NCI-H345 (cell line): ENCODE results near the gene MYO16.

ENCODE experiments used
- DNase-seq: peaks from one replicate; lab custom pipeline; 2025; lab: John Stamatoyannopoulos, UW

The MYO16 gene

DNA sequence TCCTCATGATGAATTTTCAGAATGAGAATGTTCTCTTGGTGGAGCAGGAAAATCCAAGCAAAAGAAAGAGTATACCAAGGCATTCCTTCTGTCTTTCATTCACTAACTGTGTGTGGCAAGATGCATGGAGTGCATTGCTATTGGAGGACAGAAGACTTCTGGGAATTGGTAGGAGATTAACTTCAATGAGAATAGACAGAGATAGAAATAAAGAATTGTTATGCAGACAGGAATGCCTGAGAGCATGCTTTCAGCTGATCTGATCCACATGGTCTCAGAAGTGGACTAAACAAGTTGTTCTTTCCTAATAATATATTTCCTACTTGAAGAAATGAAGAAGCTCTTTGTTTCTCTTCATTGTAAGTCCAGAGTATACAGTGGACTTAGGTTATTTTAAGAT lies 303.6 kb downstream of the MYO16 start:
- DNase-seq: no peak

DNA sequence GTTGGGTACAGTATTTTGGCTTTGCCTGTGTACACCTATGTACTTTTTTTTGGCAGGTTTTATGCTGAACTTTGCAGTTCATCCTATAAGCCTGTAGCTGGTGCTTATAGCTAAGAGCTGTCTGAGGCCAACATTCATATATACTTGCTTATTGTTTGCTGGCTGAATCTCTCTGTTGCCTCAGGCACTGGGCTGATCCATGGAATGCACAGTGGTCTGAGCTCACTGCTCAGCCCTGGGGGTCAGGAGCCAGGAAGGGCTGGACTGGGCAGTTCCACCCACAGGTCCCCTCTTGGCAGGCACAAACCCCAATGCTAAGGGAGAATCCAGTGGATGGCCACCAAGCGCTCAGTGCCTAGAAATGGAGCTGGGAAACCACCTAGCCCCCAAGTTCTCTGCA lies 308.7 kb downstream of the MYO16 start:
- no peak for DNase-seq

DNA sequence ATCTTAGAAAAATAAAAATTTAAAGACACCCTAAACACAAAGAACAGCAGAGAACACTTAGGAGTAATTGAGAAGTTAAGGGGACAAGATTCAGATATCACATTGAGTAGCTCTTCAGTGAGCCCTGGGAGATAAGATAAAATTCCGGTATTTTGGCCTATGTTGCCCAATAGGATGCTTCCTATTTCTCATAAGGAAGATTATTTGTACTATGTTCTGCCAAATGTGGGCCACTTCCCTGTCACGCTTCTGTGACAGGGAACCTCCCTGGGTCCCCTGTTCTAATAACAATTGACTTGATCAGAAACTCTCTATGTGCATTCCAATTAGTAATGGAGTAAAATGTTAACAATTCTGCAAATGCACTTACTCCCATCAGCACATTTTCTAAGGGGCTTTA lies 310.7 kb downstream of the MYO16 start:
- DNase-seq: no peak

DNA sequence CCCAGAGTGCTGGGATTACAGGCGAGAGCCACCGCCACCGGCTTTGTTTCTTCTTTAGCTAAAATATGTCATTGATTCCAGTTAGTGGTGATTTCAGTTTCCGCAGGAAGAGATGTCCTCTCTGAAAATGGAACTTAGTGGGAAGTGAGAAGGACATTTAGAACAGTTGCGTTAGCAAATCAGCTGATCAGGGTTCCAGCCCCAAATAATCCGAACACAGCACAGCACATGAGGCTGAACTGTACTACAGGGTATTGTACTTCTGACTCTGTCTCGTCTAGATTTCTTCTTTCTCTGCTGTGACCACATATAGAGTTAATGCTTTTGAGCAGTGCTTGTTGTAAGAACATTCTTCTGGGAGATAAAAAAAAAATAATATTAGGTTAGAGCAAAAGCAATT lies 314.4 kb downstream of the MYO16 start:
- no peak for DNase-seq

DNA sequence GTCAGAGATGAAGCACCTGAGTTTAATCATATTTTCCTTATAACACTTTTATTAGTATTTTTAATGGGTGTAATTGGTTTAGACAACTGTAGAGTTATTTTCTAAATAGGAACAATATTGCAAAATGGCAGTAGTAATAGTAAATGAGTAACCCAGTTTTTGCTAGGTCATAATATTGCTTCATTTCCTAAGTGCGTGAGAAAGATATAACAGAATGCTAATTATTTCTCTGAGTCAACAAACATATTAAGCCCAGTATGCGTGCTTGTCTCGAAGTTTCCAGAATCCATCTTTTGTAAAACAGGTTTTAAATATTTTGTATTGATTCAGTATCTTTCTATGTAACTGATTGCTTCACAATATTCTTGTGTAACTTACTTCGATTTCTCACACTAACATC lies 315.3 kb downstream of the MYO16 start:
- DNase-seq: no peak

DNA sequence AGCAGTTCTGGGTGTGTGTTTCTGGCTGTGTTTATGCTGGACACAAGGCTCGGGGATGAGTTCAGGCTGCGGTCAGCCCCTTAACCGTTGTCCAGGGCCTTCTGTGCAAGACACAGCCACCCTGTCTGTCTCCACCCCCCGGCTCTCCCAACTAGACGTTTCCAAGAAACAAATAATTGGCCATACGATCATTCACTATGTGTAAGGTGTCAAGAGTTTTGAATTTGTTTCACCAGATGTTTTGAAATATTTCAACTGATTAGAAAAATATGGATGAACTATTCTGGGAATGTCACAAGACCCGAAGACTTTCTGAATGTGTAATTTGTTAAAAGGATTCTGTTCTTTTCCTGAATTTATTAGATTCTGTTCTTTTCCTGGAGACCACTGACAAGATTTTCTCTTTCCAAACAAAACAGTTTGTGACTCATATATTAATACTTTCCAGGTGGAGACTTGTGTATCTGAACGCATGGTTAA lies 318.2 kb downstream of the MYO16 start:
- no peak for DNase-seq

DNA sequence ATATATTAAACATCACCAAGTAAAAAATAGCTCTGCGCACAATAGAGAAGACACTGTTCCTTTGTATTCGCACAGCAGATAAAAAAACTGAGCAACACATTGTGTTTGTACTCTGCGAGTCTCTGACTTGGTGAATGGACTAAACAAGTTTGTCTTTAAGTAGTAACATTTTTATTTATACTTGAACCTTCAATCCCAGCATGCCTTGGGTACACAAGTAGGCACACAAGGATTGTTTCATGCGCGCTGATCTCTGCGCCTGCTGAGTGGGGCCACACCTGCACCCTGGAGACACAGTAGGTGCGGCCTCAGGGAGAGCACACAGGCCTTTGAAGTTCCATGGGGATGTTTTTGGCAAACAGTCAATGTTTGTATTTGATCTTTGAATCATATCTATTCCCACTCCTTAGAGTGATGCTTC lies 318.9 kb downstream of the MYO16 start:
- DNase-seq: peak; percentile 88

DNA sequence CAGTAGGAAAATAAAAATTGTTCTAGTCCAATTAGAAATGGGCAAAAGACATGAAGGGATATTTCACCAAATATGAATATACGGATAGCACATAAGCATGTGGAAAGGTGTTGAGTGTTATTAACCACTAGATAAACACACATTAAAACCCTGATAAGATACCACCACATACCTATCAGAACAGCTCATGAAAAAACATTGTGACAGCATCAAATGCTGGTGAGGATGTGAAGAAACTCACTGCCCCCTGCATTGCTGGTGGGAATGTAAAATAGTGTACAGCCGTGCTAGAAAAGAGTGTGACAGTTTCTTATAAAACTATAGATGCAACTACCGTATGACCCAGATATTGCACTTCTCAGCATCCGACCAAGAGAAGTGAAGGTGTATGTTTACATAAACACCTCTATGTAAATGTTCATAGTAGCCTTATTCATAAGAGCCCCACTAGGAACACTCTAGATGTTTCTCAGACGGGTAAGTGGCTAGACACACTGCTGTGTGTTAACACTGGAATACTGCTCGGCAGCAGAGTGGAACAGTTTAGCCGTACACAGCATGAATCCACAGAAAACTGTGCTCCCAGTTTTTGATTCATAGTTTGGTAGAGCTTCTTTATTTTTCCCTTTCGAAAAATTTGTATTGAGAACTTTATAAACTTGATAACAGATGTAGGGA lies 321.1 kb downstream of the MYO16 start:
- DNase-seq: no peak

DNA sequence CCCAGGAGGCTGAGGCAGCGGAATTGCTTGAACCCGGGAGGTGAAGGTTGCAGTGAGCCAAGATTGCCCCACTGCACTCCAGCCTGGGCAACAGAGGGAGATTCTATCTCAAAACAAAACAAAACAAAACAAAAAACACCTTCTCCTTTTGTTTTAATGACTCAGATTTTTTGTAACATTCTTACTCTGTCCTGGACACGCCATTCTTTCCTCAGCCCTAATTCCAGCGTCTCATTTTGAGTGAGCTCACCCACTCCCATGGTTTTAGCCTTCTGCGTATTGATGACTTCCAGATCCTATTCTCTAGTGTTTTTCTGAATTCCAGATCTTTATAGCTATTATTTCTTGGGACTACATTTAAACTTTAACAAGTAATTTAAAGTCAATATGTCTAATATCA lies 326.3 kb downstream of the MYO16 start:
- DNase-seq: no peak

DNA sequence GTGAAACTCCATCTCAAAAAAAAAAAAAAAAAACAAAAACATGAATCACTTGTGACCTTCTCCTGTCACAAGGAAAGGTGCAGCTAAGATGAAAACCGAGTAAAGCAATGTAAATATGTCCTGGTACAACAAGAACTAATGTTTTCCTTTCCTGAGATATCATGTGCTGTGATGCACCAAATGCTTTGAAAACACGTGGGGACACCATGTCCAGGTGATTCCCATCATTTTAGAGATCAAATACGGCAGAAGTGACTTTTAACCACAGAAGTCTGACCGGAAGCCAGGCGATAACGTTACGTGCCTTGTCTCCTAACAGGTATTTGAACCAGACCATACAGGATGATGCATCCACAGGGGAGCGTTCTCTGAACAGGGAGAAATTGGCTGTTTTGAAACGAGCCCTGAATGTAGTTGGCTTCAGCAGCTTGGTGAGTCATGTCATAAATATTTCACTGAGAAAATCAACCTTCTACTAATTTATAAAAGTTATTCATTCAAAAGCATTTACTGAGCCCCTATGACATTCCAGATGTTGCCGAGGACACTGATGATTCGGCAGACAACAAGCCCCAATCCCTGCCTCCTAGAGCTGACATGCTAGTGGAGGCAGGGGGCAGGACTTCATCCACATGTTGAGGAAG lies 328.1 kb downstream of the MYO16 start:
- DNase-seq: no peak

DNA sequence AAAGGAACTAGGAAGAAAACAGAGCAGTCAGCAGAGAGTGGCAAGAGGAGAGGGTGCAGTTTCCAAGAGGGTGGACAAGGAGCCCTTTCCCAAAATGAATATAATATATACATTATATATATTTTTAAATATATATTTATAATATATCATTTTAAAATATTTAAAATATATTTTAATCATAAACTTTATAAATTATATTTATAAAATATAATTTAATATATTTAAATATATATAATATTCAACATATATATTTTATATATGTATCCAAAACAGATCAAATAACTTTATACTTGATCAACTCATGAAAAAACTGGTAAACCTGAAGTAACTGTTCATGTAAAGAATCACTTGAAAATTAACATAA lies 328.6 kb downstream of the MYO16 start:
- DNase-seq: no peak

DNA sequence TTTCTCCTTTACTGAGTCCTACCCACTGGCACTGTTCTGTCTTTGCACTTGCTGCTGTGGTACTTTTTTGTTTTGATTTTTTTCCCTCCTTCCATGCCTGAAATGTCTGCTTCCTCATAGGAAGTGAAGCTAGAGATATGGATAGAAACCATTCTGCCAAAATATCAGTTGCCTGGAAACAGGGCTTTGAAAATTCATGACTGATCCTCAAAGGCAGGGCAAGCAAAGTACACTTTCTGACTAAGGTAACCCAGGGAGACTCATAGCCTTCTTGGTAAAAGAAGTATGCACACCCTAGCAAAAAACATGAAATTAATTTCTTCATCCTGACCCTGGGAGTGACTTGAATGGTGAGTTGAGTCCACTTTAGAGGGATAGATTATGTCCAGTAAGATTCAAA lies 329.8 kb downstream of the MYO16 start:
- DNase-seq: no peak

DNA sequence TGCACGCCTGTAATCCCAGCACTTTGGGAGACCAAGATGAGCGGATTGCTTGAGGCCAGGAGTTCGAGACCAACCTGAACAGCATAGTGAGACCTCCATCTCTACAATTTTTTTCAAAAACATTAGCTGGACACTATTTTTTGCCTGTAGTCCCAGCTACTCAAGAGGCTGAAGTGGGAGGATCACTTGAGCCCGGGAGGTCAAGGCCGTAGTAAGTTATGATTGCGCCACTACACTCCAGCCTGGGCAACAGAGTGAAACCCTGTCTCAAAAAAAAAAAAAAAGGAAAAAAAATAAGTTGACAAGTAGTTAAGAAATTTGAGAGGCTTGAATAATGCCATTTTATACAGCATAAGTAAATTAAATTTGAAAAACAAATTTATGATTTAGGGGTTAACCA lies 330.6 kb downstream of the MYO16 start:
- no peak for DNase-seq

DNA sequence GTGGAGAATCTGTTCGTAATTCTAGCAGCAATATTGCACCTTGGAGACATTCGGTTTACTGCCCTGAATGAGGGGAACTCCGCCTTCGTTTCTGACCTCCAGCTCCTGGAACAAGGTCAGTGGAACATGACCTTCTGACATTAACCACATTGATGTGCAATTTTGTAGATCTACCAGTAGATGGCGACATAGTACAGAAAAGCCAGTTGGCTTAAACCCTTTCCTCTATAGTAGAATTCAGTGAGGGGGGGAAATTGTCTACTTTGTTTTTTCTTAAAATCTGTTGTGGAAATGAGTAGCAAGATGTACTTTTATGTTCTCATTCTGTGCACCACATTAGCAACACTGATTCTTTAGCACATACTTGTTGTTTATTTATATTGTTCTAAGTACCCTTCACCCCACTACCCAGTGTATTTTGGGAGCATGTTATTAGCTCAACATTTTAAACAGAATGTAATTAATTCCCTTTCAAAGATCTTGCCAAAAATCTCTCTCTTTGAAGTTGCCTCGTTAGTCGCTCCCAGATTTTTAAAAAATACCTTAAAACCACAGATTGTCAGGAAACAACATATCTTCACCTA lies 332.2 kb downstream of the MYO16 start:
- DNase-seq: peak; percentile 59

DNA sequence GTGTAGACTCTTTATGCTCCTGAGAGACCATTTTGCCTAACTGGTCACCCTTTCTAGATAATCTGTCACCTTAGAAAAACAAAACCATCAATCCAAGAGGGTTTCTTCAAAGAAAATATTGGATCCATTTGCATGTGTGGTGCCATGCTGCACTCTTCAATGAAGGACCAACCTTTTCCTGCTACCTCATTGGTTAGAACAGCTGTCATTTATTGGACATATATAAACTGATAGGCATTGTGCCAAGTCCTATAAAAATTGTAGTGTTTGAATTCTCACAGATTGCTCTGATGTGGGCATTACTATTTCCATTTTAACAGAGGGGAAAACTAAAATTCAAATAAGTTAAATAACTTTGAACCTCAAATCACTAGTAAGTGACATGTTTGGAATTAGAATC lies 333.2 kb downstream of the MYO16 start:
- no peak for DNase-seq

DNA sequence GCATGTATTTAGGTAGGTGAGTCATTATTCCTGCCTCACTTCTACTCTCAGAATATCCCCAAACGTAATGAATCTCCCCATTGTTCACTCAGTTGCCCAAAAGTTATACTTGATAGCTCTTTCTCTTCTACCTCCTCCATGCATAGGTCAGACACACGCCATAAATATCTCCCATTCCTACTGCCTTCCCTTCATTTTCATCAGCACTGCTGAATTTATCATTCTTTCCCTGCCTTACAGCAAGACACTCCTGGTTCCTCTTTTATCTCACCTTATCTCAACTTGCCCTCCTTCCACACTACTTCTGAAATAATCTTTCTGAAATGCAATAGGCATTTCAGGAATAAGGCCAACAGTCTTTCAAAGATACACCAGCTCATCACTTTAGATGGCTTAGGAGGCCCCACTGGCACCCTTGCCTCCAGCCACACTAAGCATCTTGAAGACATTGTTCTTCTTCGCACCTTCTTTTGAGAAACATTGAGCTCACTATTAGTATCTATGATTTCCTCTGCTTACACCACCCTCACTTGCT lies 333.9 kb downstream of the MYO16 start:
- no peak for DNase-seq

DNA sequence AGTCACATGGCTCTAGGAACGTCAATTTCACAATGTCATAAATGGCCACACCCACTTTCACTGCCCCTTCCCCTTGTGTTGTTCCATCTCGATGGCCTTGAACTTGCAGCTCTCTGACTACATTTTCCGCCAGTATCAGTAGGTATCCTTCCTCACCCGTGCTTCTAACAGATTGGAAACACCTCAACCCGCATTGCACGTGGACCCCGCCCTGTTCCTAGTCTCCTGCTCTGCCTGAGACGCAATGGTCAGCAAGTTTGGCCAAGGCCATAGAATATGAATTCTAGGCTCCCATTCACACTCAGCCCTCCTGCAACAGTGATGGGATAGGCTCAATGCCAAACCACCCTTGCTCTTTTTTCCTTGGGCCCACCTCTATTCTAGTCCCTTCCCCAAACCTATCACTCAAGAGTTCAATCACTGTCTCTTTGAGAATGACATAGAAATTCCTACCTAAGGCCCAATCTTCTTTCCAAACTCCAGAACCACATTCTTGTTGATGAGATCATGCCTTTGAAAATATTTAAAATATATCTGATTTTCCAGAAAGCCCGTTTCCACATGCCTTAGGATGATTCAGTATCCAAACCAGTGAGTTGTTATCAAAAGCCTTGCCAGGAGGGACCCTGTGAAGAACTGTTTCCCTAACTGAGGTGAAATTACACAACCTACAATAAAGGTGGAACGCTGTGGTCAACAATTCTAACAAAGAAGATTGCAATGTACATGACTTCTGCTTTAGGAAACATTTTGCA lies 334.6 kb downstream of the MYO16 start:
- no peak for DNase-seq

DNA sequence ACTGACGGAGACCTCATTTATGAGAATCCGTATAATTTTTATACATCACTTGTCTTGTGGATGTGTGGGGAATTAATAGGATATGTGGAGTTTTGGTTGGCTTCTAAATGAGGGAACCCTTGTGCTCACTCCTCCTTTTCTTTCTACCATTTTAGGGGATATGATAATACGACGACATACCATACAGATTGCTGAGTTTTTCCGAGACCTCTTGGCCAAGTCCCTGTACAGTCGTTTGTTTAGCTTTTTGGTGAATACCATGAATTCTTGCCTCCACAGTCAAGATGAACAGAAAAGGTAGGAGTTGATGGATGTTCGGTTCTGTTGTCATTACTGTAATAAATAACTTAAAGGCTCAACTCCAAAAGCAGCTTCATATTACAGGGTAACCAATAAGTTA lies 335.2 kb downstream of the MYO16 start:
- no peak for DNase-seq

DNA sequence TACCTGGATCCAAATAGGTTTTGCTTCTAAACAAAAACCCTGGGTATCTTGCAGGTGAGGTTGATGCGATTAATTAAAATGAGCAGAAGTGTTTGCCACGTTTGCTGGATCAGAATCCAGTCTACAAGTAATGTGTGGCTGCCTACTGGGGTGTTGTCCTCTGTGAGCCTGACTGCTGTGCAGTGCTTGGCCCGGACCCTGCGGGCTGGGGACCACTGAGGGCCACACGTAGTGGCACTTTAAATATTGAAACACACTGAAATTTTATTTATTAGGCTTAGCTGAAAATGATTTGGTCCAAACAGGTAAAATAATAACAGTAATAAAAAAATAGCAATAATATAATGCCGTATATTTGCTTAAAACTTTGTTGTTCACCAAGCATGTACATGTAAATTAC lies 338.0 kb downstream of the MYO16 start:
- DNase-seq: no peak

DNA sequence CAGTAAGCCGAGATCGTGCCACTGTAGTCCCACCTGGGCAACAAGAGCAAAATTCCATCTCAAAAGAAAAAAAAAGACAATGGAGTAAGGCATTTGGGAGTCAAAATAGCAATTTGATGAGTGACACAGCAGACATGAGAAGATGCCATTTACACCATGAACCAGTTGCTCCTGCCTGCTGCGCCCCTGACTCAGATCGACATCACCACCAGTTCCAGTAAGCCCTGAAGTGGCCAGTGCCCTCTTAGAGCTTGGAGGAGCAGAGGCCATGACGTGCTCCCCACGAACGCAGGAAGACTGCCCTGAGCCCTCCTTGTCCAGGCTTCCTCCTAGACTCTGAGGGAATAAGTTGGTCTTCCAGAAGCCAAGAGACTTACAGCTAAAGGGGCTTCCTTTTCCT lies 339.2 kb downstream of the MYO16 start:
- DNase-seq: no peak

DNA sequence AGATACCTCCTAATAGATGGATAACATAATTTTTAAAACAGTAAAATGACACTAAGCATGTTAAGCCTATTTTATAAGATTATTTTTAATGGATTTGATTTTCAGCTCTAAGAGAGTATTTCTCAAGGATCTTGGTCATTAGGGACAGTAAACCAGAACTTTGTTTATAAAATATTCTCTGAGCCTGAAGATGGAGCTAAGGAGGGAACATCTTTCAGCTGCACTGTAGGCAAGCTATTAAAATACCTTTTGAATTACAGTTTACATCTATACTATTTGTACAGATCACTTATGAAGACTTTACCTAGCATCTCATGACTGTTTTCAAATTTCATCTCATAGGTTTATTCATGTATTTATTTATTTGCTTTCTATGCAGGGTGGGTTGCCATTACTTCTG lies 345.3 kb downstream of the MYO16 start:
- DNase-seq: no peak

DNA sequence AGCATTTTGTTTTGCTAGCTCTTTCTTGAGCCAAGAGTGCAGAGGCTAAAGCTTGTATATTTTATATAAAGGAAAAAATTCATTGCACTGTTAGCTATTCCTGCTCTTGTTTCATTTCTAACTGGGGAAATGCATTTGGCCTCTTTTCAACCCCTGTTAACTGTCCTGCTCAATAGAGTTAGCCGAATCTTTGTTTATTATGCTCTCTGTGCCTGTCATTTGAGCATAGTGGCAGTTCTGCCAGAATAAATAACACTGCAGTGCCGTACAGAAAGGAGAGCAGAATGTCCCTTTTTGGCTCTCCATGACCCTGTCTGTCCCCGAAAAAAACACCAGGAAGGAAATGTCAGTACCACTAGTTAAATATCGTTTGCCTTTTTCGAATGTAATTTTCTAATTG lies 350.8 kb downstream of the MYO16 start:
- peak; percentile 50 for DNase-seq

DNA sequence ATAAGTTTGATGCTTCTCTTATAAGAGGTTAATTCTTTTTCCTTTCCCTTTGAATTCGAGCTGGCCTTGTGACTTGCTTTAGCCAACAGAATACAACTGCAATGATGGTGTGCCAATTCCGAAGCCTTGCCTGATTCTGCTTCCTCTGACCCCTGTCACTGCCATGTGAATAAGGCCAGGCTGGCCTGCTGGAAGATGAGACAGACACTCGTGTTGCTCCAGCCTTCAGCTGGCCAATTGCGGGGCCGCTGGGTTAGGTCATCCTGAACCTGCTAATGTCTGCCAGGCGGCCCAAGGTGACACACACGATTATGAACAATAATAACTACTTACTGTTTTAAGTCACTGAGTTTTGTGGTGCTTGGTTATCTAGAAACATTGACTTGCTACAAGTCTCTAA lies 352.0 kb downstream of the MYO16 start:
- no peak for DNase-seq
